Urinary bladder (tissue), 4 donors: ENCODE data around the gene SPDEF. TPM values are rescaled to one million over a fixed set of nuclear protein-coding genes. Genes with fewer than 3 reads are reported as not detected.
A peak's percentile ranks its signal among the peaks of the same experiment; 100 is the strongest.

Experiments
- DNase-seq: peaks from one replicate; pipeline ENCODE4 v3.0.0-alpha.2; 2015; ENCODE audit errors: extremely low spot score
- H3K27ac ChIP-seq: one replicate; pipeline ENCODE4 v1.5.1; 2013; ENCODE audit warnings: low read depth, mild to moderate bottlenecking, moderate library complexity
- H3K36me3 ChIP-seq: one replicate; pipeline ENCODE4 v1.6.1; 2013; ENCODE audit warnings: mild to moderate bottlenecking, moderate library complexity; ENCODE audit not compliant: insufficient read depth
- H3K4me1 ChIP-seq: one replicate; pipeline ENCODE4 v1.6.1; 2013; ENCODE audit warnings: mild to moderate bottlenecking, moderate library complexity; ENCODE audit not compliant: insufficient read depth
- H3K4me3 ChIP-seq: one replicate; pipeline ENCODE4 v1.5.1; 2013; ENCODE audit warnings: low read depth, low read length
- WGBS: extraction: QIAGEN DNeasy Blood & Tissue Kit; methylation state at CpG from one replicate; pipeline ENCODE4 v1.1.7; 2013; 5-methylcytosine and 5-hydroxymethylcytosine counted together
- polyA plus RNA-seq: library from polyadenylated mRNA; stranded (reverse); fragments of 200-250 nt; gene quantifications from one replicate; pipeline ENCODE4 v1.2.3, GENCODE V29; 2013
- total RNA-seq: library from RNA; depleted of rRNA; stranded (reverse); fragments of >200 nt; gene quantifications from one replicate; pipeline ENCODE4 v1.2.3, GENCODE V29; 2014
- donor health status: healthy with polysubstance abuse.
- donor health status: healthy.

SPDEF gene
- total RNA-seq (0.16 TPM), polyA plus RNA-seq (0.16 TPM)

DNA sequence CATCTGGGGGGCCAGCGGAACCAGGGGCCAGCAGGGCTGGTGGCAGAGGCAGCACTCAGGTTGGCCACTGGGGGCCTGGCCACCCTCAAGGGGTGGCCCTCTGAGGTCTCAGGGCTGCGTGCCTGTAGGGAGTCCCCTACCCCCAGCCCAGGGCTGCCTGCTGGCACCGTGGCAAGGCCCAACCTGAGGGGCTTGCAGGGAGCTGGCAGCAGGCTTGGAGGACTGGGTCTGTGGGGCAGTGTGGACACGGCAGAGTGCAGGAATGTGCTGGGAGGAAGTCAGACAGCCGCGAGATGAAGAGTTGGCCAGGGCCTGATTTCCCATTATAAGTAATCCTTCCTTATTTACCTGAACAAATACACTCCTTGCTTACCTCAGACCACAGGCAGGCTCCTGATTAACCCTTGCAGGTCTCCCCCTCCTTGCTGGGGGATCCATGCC lies at the start of gene SPDEF:
SPDEF (minus strand) TSS at position 299 of the 441 bp plus-strand sequence. CDS start 11,874 bp downstream, outside the sequence.
- WGBS: 51% methylated on average over 6 of the region's 6 CpGs
- no peaks in the 10 kb centered on the region for H3K4me1 ChIP-seq
- no peak within 1 kb of the TSS for H3K4me3 ChIP-seq
- no peaks in the 10 kb centered on the region for H3K36me3 ChIP-seq
- H3K27ac ChIP-seq: no peak within 1 kb of the TSS
- no peak for DNase-seq

DNA sequence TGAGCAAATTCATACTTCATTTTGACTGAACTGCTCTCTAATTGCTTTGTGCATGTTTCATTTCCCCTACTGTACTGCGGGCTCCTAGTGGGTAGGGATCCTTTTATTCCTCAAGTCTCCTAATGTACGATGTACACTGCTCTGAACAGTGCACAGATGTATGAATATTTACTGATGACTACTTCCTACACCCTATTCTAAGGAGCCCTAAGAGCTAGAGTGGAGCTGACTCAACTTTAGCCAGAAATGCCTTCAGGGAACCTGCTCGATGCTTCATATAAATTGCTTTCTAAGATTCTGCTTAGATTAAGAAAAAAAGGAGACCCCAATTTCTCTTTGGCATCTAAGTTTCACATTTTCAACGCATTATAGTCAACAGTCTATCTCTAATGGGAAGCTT lies 47.6 kb upstream of the SPDEF start:
- H3K4me1 ChIP-seq: no peaks in the 10 kb centered on the region
- no peak for DNase-seq
- H3K27ac ChIP-seq: no peak overlapping the region
- H3K36me3 ChIP-seq: no peaks in the 10 kb centered on the region
- no peak overlapping the region for H3K4me3 ChIP-seq
- 94% methylated on average over 4 of the region's 4 CpGs for WGBS

DNA sequence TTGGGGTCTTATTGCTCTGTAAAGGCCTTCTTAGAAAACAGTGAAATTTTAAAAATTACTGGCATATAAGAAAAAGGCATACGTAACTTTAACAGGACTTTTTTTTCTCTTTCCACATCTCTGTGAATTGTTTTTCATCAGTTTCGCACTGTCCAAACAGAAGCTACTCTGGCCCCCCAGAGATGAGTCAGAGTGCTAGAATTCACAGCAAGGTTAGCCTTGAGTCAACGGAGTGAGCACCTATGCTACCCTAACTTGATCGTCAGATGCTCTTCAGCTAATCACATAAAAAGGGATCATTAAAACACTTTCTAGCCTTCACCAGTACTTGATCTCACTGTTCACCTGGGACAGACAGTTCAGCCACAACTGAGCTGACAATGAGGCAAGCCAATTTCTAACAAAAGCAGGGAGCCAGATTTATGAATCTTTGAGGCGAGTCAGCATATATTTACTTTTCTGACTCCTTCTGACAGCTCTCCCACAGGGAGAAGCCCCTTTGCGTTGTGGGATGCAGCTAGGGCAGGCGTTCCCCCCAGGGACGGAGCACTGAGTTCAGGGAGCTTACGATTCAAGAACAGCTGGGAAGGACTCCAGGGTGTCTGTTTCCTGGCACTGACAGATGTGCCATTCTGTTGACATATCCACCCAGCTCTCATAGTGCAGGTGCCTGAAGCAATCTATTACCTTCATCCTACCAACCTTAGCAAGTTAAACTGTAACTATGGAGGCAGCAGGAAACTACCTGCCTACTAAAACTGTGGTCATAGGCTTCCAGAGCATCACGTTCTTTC lies 46.4 kb upstream of the SPDEF start:
- 75% methylated on average over 10 of the region's 10 CpGs for WGBS
- no peak overlapping the region for H3K27ac ChIP-seq
- H3K4me3 ChIP-seq: no peak overlapping the region
- DNase-seq: no peak
- H3K36me3 ChIP-seq: no peaks in the 10 kb centered on the region
- no peaks in the 10 kb centered on the region for H3K4me1 ChIP-seq

DNA sequence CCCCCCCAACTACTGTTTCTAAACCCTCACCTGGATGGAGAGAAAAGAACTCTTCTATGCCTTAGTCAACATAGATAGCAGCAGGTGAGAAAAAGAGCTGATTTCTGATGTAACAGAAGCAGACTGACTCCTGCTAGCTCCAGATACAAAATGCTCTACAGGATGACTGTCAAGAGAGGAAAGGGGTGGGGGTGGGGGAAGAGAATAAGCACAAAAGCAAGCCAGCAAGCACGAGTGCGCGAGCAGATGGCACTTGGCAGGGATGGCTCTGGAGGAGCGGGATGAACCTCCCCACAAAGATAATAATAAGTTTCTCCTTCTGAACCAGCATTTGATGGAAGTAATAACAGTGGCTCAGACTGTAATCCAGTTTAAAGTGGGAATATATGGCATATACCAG lies 45.6 kb upstream of the SPDEF start:
- WGBS: 65% methylated on average over 4 of the region's 4 CpGs
- H3K4me3 ChIP-seq: no peak overlapping the region
- no peaks in the 10 kb centered on the region for H3K4me1 ChIP-seq
- DNase-seq: no peak
- H3K36me3 ChIP-seq: no peaks in the 10 kb centered on the region
- no peak overlapping the region for H3K27ac ChIP-seq

DNA sequence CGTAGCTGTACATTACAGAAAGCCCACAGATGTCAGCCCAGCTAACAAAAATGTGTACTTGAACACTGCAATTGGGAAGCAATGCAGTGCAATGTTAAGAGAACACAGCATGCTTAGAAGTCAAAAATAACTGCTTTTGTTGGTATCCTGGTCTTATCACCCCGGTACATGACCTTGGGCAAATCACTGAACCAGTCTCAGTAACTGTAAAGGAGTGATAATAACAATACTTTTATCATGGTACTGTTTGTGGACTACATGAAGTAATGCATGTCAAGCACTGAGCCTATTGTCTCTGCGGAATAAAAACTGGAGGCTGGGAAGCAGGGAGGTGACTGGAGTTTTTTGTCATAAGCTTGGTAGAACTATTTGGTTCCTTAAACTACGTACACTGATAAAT lies 44.7 kb upstream of the SPDEF start:
- no peak for DNase-seq
- no peak overlapping the region for H3K27ac ChIP-seq
- no peaks in the 10 kb centered on the region for H3K4me1 ChIP-seq
- WGBS: 94% methylated on average over 4 of the region's 4 CpGs
- H3K36me3 ChIP-seq: no peaks in the 10 kb centered on the region
- H3K4me3 ChIP-seq: no peak overlapping the region

DNA sequence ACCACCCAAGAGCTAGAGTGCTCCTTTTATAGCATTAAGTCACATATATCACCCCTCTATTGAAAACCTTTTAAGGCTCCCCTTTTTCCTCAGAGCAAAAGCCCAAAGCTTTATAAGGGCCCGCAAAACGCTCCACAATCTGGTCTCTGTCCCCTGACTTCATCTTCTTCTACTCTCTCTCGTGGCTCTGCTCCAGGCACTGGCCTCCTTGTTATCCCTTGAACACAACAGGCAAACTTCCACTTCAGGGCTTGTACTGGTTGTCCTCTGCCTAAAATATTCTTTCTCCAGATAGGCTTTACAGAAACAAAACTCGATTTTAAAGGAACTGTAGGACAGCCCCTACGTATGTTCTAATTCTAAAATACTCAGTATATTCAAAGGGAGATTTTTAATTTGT lies 44.0 kb upstream of the SPDEF start:
- 84% methylated on average over 5 of the region's 5 CpGs for WGBS

DNA sequence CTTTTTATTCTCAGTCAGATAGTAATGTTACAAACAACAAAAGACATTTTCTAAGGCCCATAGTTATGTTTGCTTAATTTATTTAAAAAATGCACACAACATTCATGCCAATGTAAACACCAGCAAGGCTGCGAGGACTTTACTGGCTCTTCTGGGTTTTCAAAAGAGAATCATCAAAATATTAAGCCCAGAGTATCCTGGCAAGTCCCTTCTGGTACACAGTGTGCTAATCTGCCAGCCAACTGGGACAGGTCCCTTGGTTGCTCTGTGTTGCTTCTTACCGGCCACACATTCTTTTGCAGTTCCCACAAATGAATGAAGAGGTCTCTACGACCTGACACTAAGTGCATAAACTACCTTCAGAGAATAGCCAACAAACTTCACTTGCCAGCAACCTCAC lies 42.6 kb upstream of the SPDEF start:
- no peaks in the 10 kb centered on the region for H3K36me3 ChIP-seq
- DNase-seq: no peak
- H3K27ac ChIP-seq: no peak overlapping the region
- H3K4me3 ChIP-seq: no peak overlapping the region
- no peaks in the 10 kb centered on the region for H3K4me1 ChIP-seq
- WGBS: 29% methylated on average over 3 of the region's 3 CpGs

More for the DNA sequence above, 44.0 kb upstream of the SPDEF start:
- Histone ChIP-seq H3K4me1 (no peaks in the 10 kb centered on the region), H3K4me3 (no peak overlapping the region), H3K36me3 (no peaks in the 10 kb centered on the region), H3K27ac (no peak overlapping the region)
- DNase-seq: no peak

DNA sequence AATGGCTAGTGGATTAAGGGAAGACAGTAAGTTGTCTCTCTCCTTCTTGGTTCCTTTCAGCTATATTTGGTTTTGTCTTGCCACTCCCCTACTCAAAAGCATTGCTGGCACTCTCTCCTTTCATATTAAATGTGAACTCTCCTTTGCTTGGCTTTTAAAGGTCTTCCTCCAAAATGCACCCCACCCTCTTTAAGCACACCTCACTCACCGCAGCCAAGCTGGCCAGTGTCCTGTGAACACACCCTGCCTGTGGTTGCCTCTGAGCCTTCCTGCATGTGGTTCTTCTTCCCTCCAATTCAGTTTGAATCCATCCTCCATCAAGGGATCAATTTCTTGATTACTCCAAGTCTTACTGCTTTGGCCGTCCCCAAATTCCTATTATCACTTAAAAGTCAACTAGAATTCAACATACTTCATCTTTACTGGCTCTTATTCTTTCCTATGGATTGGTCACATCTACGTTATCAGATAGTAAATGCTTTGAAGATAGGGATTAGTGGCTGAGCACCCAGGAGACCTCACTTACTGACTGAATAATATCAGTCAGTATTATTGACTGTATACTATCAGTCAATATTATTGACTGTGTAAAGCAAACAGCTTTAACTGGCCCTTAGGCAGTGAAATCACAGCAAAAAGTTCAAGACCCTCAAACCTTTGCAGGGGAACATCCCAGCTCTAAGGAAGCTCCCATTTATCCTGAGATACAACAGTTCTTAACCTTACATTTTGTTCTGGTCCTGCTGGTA lies 41.6 kb upstream of the SPDEF start:
- Histone ChIP-seq H3K36me3 (no peaks in the 10 kb centered on the region), H3K27ac (peak overlapping the region; percentile 39), H3K4me3 (no peak overlapping the region), H3K4me1 (no peaks in the 10 kb centered on the region)
- 88% methylated on average over 3 of the region's 3 CpGs for WGBS
- no peak for DNase-seq

DNA sequence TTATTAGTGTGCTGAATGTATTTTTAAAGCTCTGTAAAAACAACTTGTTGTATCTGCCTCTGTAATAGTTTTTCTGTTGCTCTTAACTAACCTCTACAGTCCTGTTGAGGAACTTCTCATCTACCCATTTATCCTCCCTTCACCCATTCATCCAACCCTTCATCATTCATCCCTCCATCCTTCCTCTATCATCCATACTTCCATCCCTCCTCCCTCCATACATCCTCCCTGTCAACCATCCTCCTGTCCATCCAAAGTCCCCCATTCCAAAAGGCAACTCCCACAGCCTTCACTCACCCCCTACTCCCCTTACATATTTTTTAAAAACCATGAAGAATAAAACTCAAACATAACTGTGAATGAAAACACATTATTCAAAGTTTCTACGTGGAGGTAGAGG lies 40.7 kb upstream of the SPDEF start:
- DNase-seq: no peak
- no peaks in the 10 kb centered on the region for H3K36me3 ChIP-seq
- whole genome bisulfite sequencing: 77% methylated on average over 1 of the region's 1 CpG
- H3K4me3 ChIP-seq: no peak overlapping the region
- H3K4me1 ChIP-seq: no peaks in the 10 kb centered on the region
- H3K27ac ChIP-seq: no peak overlapping the region

DNA sequence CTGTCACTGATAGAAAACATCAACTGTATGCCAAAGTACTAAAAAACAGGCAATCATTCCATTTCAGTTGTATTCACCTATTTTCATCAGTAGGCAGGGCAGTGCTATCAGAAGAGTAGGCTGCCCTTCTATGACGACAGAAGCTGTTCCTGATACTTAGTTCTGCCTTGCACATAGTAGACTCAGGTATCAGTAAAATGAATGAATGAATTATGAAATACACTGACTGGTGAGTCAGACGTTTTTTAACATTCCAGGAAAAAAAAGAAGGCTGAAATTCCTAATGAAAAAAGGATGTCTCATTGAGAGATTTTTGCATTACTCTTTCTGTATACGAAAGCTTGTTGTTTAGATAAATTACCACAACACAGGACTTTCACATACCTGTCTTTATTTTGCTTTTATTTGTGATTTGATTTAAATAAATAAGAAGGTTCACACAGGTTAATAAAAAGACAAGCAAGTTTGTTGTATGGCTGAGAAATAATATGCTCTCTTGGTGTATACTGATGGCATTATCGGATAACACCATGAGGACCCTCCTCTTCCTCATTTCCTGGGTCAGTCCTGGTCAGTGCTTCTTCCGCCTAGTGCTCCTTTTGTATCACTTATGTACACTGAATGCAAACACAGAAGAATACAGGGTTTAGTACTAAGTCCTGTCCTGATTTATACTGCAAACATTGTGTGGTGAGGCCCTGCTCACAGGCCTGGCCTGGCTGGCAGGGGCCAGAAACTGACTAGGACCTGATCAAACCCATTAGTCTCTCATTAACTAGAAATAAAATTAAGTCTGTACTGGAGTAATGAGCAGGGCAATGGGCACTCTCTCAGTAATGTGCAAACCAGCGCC lies 39.4 kb upstream of the SPDEF start:
- WGBS: 66% methylated on average over 6 of the region's 6 CpGs
- no peaks in the 10 kb centered on the region for H3K4me1 ChIP-seq
- no peak overlapping the region for H3K27ac ChIP-seq
- DNase-seq: no peak
- no peaks in the 10 kb centered on the region for H3K36me3 ChIP-seq
- no peak overlapping the region for H3K4me3 ChIP-seq

DNA sequence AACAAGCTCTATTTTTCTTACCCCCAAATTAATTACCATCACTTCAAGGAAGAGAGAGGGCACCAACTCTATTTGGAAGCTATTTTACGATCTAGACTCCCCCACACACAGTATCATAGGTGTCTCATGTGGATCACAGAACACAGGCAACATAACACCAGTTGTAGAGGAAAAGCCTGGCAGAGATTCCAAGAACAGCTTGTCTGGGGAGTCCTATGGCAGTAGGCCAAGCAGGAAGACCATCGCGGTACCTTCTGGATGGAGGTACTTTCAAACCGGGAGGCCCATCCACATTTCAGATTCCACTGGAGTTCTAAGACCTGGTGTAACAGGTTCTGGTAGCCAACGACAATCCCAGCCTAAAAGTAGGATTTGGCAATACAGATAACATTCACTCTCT lies 37.6 kb upstream of the SPDEF start:
- no peak overlapping the region for H3K27ac ChIP-seq
- no peaks in the 10 kb centered on the region for H3K36me3 ChIP-seq
- 65% methylated on average over 5 of the region's 5 CpGs for WGBS
- no peaks in the 10 kb centered on the region for H3K4me1 ChIP-seq
- no peak overlapping the region for H3K4me3 ChIP-seq
- DNase-seq: no peak

DNA sequence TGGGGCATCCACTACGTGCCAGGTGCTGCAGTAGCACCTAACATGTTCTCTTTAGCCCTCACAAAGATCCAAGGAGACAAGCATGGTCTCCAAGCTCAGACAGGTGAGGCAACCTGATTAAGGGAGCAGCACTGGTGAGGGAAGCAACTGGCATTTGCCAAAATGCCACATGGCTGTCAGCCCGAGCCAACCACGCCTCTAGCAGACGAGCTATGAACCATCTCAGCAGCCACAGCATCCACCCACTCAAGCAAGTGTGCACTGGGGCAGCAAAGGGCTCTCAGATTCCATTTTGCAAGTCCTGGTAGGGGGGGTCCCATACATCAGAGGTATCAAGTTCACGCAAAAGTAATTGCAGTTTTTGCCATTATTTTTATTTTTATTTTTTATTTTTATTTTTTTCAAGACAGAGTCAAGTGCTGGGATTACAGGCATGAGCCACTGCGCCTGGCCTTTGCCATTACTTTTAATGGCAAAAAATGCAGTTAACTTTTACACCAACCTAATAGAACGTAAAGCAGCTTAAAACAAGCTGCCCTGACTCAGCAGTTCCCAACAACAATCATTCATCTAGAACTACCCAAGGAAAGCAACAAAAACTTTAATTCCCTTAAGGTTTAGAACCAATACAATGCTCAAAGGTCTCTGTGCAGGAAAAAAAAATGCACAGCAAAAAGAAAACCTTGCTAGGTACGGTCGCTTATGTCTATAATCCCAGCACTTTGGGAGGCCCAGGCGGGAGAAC lies 36.3 kb upstream of the SPDEF start:
- 91% methylated on average over 10 of the region's 10 CpGs for WGBS
- no peak for DNase-seq
- H3K4me3 ChIP-seq: no peak overlapping the region
- no peaks in the 10 kb centered on the region for H3K4me1 ChIP-seq
- H3K36me3 ChIP-seq: no peaks in the 10 kb centered on the region
- H3K27ac ChIP-seq: no peak overlapping the region

DNA sequence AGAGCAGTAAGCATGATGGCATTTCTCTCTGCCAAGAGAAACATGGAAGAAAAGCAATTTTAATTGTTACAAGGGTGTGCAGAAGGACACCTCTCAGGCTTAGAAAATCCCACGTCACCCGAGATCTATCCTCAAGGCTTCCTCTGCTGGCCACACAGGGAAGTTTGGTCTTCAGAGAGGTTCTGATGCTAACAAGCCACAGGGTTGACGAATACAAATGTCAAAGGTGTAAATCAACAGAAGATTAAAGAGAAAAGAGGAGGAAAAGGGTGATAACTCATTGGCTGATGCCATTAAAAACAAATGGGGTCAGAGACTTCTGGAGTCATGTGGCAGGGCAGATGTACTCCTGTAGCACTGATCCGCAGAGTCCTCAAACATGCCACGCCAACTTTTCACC lies 33.6 kb upstream of the SPDEF start:
- no peak for DNase-seq
- no peaks in the 10 kb centered on the region for H3K4me1 ChIP-seq
- H3K27ac ChIP-seq: no peak overlapping the region
- H3K4me3 ChIP-seq: no peak overlapping the region
- no peaks in the 10 kb centered on the region for H3K36me3 ChIP-seq
- 92% methylated on average over 5 of the region's 5 CpGs for WGBS
